BLaER1 treated with 17β-estradiol and CSF1 and Interleukin-3, amounts not matched to agents 10 nM and 100 nM (cell line): ENCODE measurements around the gene KAZN.

Experiments used
- H3K27ac ChIP-seq, 11 experiments: shearing (Covaris generic); formaldehyde crosslinking; 2 replicates each; pipeline ENCODE4 v1.8.1; 2022
- H3K27me3 ChIP-seq, 11 experiments: shearing (Covaris generic); formaldehyde crosslinking; 2 replicates each; pipeline ENCODE4 v1.8.1; 2022
- H3K36me3 ChIP-seq, 11 experiments: shearing (Covaris generic); formaldehyde crosslinking; 2 replicates each; pipeline ENCODE4 v1.8.1; 2022
- H3K4me1 ChIP-seq, 10 experiments: shearing (Covaris generic); formaldehyde crosslinking; 2 replicates each; pipeline ENCODE4 v1.8.1; 2022
- H3K4me2 ChIP-seq, 11 experiments: shearing (Covaris generic); formaldehyde crosslinking; 2 replicates each; pipeline ENCODE4 v1.8.1; 2022
- H3K4me3 ChIP-seq, 10 experiments: shearing (Covaris generic); formaldehyde crosslinking; 2 replicates each; pipeline ENCODE4 v1.8.1; 2022
- H3K9ac ChIP-seq, 11 experiments: shearing (Covaris generic); formaldehyde crosslinking; 2 replicates each; pipeline ENCODE4 v1.8.1; 2022
- H3K9me3 ChIP-seq, 11 experiments: shearing (Covaris generic); formaldehyde crosslinking; replicated peaks in 1 of 11; 2 replicates each; pipeline ENCODE4 v1.8.1; 2022
- H4K20me1 ChIP-seq, 11 experiments: shearing (Covaris generic); formaldehyde crosslinking; 2 replicates each; pipeline ENCODE4 v1.8.1; 2022
- Cebpa-rat ChIP-seq, 11 experiments: shearing (Covaris generic); IDR thresholded peaks; 2 replicates each; pipeline ENCODE4 v1.8.1; 2022

The KAZN gene

DNA sequence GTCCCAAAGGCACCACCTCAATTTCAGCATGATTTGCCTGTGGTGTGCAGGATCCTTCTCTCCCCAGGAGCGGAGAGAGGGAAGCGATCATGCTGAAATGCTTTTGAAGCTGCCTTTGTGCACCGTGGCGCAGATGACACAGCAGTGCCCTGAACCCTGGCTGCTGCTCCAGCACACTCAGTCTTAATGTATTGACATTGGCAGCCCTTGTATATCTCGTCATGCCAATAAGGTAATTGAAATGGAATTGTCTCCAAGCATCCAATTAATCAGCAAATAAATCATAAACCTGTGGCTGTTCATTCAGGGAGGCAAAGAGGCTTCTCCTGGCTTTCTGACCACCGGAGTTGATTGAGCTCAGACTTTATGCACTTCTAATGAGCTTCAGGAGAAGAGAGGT is 139.8 kb downstream of the KAZN start:
- no peaks in the 10 kb centered on the region for H3K36me3 ChIP-seq
- no peak overlapping the region for H3K4me3 ChIP-seq
- peaks cover 0 to 42% (median 0%) of the 10 kb centered on the region in 11 experiments; a peak in 5 of 22 replicates for H3K27me3 ChIP-seq
- H3K4me2 ChIP-seq, result peak overlapping the region in 8 of 11 experiments; percentile 50 to 82 (median 72); a peak in 16 of 22 replicates
- no peak overlapping the region for H3K9ac ChIP-seq
- H3K4me1 ChIP-seq, result peaks cover 31 to 93% (median 84%) of the 10 kb centered on the region in 10 experiments
- no peak for TF ChIP-seq Cebpa-rat (IDR thresholded peaks at IDR 0.05)
- H3K9me3 ChIP-seq, result no peaks in the 10 kb centered on the region
- no peak overlapping the region for H3K27ac ChIP-seq
- H4K20me1 ChIP-seq, result no peaks in the 10 kb centered on the region

GRCh38 chr1:14738647-14739046 is 140.2 kb downstream of the KAZN start:
- TF ChIP-seq Cebpa-rat (IDR thresholded peaks at IDR 0.05), result no peak
- Histone ChIP-seq H3K4me2 (peak overlapping the region in 9 of 11 experiments; percentile 31 to 82 (median 77); a peak in 15 of 22 replicates), H3K4me1 (peaks cover 28 to 89% (median 80%) of the 10 kb centered on the region in 10 experiments), H3K36me3 (no peaks in the 10 kb centered on the region), H3K9ac (no peak overlapping the region), H3K4me3 (no peak overlapping the region), H3K9me3 (no peaks in the 10 kb centered on the region), H4K20me1 (no peaks in the 10 kb centered on the region), H3K27ac (peak overlapping the region in 1 of 11 experiments; percentile 20; a peak in 1 of 22 replicates), H3K27me3 (peaks cover 0 to 42% (median 0%) of the 10 kb centered on the region in 11 experiments; a peak in 5 of 22 replicates)

DNA sequence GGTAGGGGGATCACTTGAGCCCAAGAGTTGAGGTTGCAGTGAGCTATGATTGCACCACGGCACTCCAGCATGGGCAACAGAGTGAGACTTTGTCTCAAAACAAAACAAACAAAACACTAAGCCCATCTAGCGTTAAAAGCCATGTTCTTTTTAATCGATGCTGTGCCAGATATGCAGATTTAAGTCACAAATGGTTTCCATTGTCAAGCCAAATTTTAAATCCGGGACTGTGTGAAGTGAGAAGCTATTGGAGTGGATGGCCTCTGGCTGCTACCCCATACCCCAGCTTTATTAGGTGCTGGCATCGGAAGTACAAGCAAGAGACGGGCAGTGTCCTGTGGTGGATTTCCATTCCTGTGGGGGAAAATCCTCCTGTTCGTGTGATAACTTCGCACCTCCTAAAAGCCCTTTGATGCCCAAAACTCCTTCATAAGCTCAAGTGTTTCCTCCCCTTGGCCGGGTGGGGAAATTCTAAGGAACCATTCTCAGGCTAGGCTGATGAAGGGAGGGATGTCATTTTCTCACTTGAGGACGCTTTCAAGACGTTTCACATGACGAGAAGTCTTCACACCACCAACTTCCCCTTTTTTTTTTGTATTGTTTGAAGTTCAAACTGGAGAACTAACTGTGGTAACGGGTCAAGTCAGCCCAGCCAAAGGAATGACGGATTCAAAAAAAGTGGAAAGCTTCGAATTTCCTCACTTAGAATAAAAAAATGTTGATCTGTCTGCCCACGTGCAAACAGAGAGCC is 140.8 kb downstream of the KAZN start:
- Histone ChIP-seq H3K4me2 (peak overlapping the region; percentile 39 to 82 (median 69)), H3K36me3 (no peaks in the 10 kb centered on the region), H3K4me1 (peaks cover 28 to 83% (median 75%) of the 10 kb centered on the region in 10 experiments), H3K4me3 (no peak overlapping the region), H4K20me1 (no peaks in the 10 kb centered on the region), H3K27ac (peak overlapping the region in 7 of 11 experiments; percentile 16 to 56 (median 35); a peak in 8 of 22 replicates), H3K27me3 (peaks cover 0 to 42% (median 0%) of the 10 kb centered on the region in 11 experiments; a peak in 5 of 22 replicates), H3K9me3 (no peaks in the 10 kb centered on the region), H3K9ac (peak overlapping the region in 2 of 11 experiments; percentile 7 to 19; a peak in 3 of 22 replicates)
- TF ChIP-seq Cebpa-rat (IDR thresholded peaks at IDR 0.05), result no peak

- Histone ChIP-seq H3K27me3 (peaks cover 0 to 42% (median 0%) of the 10 kb centered on the region in 11 experiments; a peak in 5 of 22 replicates), H3K27ac (peak overlapping the region in 7 of 11 experiments; percentile 16 to 56 (median 35); a peak in 7 of 22 replicates), H3K4me3 (no peak overlapping the region), H3K9me3 (no peaks in the 10 kb centered on the region), H3K4me1 (peaks cover 28 to 78% (median 75%) of the 10 kb centered on the region in 10 experiments), H3K9ac (peak overlapping the region in 3 of 11 experiments; percentile 7 to 19 (median 15); a peak in 4 of 22 replicates), H3K4me2 (peak overlapping the region; percentile 39 to 82 (median 69)), H4K20me1 (no peaks in the 10 kb centered on the region), H3K36me3 (no peaks in the 10 kb centered on the region)
- no peak for TF ChIP-seq Cebpa-rat (IDR thresholded peaks at IDR 0.05)
Observed at GRCh38 chr1:14740016-14740415, 141.5 kb downstream of the KAZN start.

DNA sequence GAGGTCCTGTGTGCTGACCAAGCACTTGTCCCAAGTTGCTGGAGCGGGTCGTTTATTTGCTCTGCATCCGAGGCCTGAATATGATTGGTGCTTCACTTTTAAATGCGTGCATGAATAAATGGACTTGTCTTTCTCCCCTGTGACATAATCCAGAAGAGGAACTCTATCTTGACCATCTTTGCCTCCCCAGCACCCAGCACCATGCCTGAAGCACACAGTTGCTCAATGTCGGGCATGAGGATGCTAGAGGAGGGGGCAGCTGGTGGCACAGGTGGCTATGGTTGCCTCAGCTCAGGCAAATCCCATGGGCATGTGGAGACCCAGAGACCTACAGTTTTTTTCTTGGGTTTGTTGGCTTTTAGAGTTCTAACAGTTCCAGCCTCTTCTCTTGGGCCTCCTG is 142.6 kb downstream of the KAZN start:
- 0 out of 22 replicates have a peak, but pooled peaks of 2 of the 11 experiments have one; percentile 31 to 32 for TF ChIP-seq Cebpa-rat (IDR thresholded peaks at IDR 0.05)
- Histone ChIP-seq H3K36me3 (no peaks in the 10 kb centered on the region), H3K27ac (peak overlapping the region in 4 of 11 experiments; percentile 49 to 62 (median 54); a peak in 8 of 22 replicates), H3K27me3 (peaks cover 0 to 34% (median 0%) of the 10 kb centered on the region in 11 experiments; a peak in 5 of 22 replicates), H3K4me3 (no peak overlapping the region), H3K4me1 (peaks cover 28 to 69% (median 67%) of the 10 kb centered on the region in 10 experiments), H3K4me2 (peak overlapping the region; percentile 13 to 82 (median 67); a peak in 19 of 22 replicates), H4K20me1 (no peaks in the 10 kb centered on the region), H3K9ac (peak overlapping the region in 4 of 11 experiments; percentile 1 to 32 (median 8); a peak in 1 of 22 replicates), H3K9me3 (no peaks in the 10 kb centered on the region)

GRCh38 chr1:14741532-14741931 is 143.0 kb downstream of the KAZN start:
- TF ChIP-seq Cebpa-rat (IDR thresholded peaks at IDR 0.05), result no peak
- Histone ChIP-seq H3K9ac (peak overlapping the region in 4 of 11 experiments; percentile 1 to 32 (median 8); a peak in 1 of 22 replicates), H3K27me3 (peaks cover 0 to 31% (median 0%) of the 10 kb centered on the region in 11 experiments; a peak in 5 of 22 replicates), H3K27ac (peak overlapping the region in 5 of 11 experiments; percentile 8 to 47 (median 20); a peak in 8 of 22 replicates), H4K20me1 (no peaks in the 10 kb centered on the region), H3K4me1 (peaks cover 28 to 65% (median 62%) of the 10 kb centered on the region in 10 experiments), H3K36me3 (no peaks in the 10 kb centered on the region), H3K9me3 (no peaks in the 10 kb centered on the region), H3K4me2 (peak overlapping the region in 9 of 11 experiments; percentile 56 to 82 (median 69); a peak in 18 of 22 replicates), H3K4me3 (no peak overlapping the region)

GRCh38 chr1:14742181-14742980 is 143.9 kb downstream of the KAZN start:
- Histone ChIP-seq H3K4me2 (peak overlapping the region in 10 of 11 experiments; percentile 23 to 82 (median 68); a peak in 18 of 22 replicates), H4K20me1 (no peaks in the 10 kb centered on the region), H3K27me3 (peaks cover 0 to 25% (median 0%) of the 10 kb centered on the region in 11 experiments; a peak in 4 of 22 replicates), H3K4me3 (no peak overlapping the region), H3K36me3 (no peaks in the 10 kb centered on the region), H3K27ac (peak overlapping the region in 4 of 11 experiments; percentile 8 to 47 (median 30); a peak in 5 of 22 replicates), H3K9me3 (no peaks in the 10 kb centered on the region), H3K9ac (no peak overlapping the region), H3K4me1 (peaks cover 28 to 56% (median 54%) of the 10 kb centered on the region in 10 experiments)
- no peak for TF ChIP-seq Cebpa-rat (IDR thresholded peaks at IDR 0.05)

- H3K27ac ChIP-seq, result no peak overlapping the region
- H3K4me1 ChIP-seq, result peaks cover 28 to 46% (median 44%) of the 10 kb centered on the region in 10 experiments
- TF ChIP-seq Cebpa-rat (IDR thresholded peaks at IDR 0.05), result no peak
- H3K4me3 ChIP-seq, result no peak overlapping the region
- no peaks in the 10 kb centered on the region for H3K36me3 ChIP-seq
- H3K4me2 ChIP-seq, result no peak overlapping the region
- no peaks in the 10 kb centered on the region for H4K20me1 ChIP-seq
- no peak overlapping the region for H3K9ac ChIP-seq
- H3K9me3 ChIP-seq, result no peaks in the 10 kb centered on the region
- H3K27me3 ChIP-seq, result peaks cover 0 to 15% (median 0%) of the 10 kb centered on the region in 11 experiments; a peak in 4 of 22 replicates
Observed at GRCh38 chr1:14743368-14743767, 144.9 kb downstream of the KAZN start.
